T-helper 2 cell treated with Interferon-gamma antibody and Interleukin-4, amounts not matched to agents 5 μg/mL and 100 μg/mL, for 36 hours (primary cell): Measurements from ENCODE around the gene TANK.
A peak's percentile ranks its signal among the peaks of the same experiment; 100 is the strongest.

Source experiments
- DNase-seq: peaks from one replicate; pipeline ENCODE4 v3.0.0; 2021; ENCODE audit warnings: low spot score
- H3K27ac Mint-ChIP-seq: one replicate; pipeline ENCODE4 v1.8.0; 2021; ENCODE audit warnings: mild to moderate bottlenecking, mixed read lengths
- H3K27me3 Mint-ChIP-seq: one replicate; pipeline ENCODE4 v1.8.0; 2021; ENCODE audit warnings: low read depth, mixed read lengths
- H3K36me3 Mint-ChIP-seq: one replicate; pipeline ENCODE4 v1.8.0; 2021; ENCODE audit warnings: low read depth, mixed read lengths
- H3K4me1 Mint-ChIP-seq: one replicate; pipeline ENCODE4 v1.8.0; 2021; ENCODE audit warnings: low read depth, mixed read lengths
- H3K4me3 Mint-ChIP-seq: one replicate; pipeline ENCODE4 v1.8.0; 2022; ENCODE audit warnings: mild to moderate bottlenecking, moderate library complexity, mixed read lengths
- H3K9me3 Mint-ChIP-seq: one replicate; pipeline ENCODE4 v1.8.0; 2021; ENCODE audit warnings: mixed read lengths

Gene TANK

GRCh38 chr2:161160226-161161073 lies at the start of gene TANK:
Gene TANK (plus strand): TSS chr2:161160428. CDS start chr2:161179663, 19,235 bp downstream.
- Mint-ChIP-seq H3K9me3 (peaks cover 3% of the 10 kb centered on the region), H3K4me3 (peak within 1 kb of the TSS; percentile 95), H3K36me3 (peaks cover 49% of the 10 kb centered on the region), H3K27ac (peak within 1 kb of the TSS; percentile 99), H3K27me3 (no peaks in the 10 kb centered on the region), H3K4me1 (peaks cover 45% of the 10 kb centered on the region)
- DNase-seq = peak; percentile 90

- Mint-ChIP-seq H3K4me1 (peaks cover 2% of the 10 kb centered on the region), H3K36me3 (no peaks in the 10 kb centered on the region), H3K27me3 (peaks cover 7% of the 10 kb centered on the region), H3K9me3 (no peaks in the 10 kb centered on the region), H3K27ac (no peak overlapping the region), H3K4me3 (no peak overlapping the region)
- DNase-seq = no peak
These were observed 48.7 kb upstream of the TANK start for GRCh38 chr2:161111531-161111930.

DNA sequence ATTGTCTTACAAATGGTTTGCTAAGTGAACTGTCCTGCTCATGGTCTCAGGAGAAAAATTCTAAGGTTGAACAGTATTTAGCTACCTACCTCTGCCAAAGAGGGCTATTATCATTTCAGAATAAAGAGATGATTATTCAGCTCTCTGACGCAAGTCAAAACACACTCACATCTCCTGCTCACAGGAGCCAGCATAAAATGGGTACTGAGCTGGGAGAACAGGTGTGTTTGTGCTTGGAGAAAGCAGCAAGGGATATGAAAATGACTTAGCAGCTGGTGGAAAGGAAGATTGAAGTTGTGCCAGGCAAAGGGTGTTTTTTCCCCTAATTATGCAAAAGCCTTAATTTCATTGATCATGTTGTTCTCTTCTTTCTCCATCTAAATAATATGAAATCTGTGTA lies 47.3 kb upstream of the TANK start:
- Mint-ChIP-seq H3K27ac (no peak overlapping the region), H3K27me3 (peaks cover 10% of the 10 kb centered on the region)

GRCh38 chr2:161113693-161114575 lies 46.3 kb upstream of the TANK start:
- Mint-ChIP-seq H3K27me3 (peaks cover 10% of the 10 kb centered on the region), H3K27ac (no peak overlapping the region), H3K36me3 (no peaks in the 10 kb centered on the region), H3K4me3 (no peak overlapping the region), H3K9me3 (no peaks in the 10 kb centered on the region), H3K4me1 (peaks cover 4% of the 10 kb centered on the region)
- no peak for DNase-seq

More for the DNA sequence above, 47.3 kb upstream of the TANK start:
- no peak for DNase-seq
- Mint-ChIP-seq H3K4me3 (no peak overlapping the region), H3K4me1 (peaks cover 4% of the 10 kb centered on the region), H3K36me3 (no peaks in the 10 kb centered on the region), H3K9me3 (no peaks in the 10 kb centered on the region)

DNA sequence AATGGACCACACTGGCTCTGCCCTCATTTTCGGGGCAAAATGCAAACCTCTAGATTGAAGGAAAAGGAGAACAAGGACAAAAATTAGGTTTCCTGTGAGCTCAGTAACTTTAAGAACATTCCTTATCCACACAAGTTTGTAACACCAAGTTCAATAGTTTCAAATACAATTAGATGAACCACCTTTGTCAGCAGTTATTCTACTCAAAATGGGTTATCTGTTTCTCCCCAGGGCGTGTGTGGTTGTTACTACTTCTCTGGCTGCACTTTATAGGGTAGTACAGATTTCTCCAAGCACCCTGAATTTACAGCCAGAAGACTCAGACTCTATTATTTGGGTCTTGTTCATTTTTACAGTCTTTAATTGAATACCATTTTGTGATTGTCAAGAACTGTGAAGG lies 45.0 kb upstream of the TANK start:
- H3K36me3 Mint-ChIP-seq = no peaks in the 10 kb centered on the region
- no peak overlapping the region for H3K27ac Mint-ChIP-seq
- H3K27me3 Mint-ChIP-seq = peaks cover 10% of the 10 kb centered on the region
- peaks cover 4% of the 10 kb centered on the region for H3K4me1 Mint-ChIP-seq
- H3K4me3 Mint-ChIP-seq = no peak overlapping the region
- H3K9me3 Mint-ChIP-seq = no peaks in the 10 kb centered on the region
- DNase-seq = no peak

GRCh38 chr2:161115605-161116380 lies 44.4 kb upstream of the TANK start:
- Mint-ChIP-seq H3K36me3 (no peaks in the 10 kb centered on the region), H3K4me1 (peaks cover 4% of the 10 kb centered on the region), H3K27me3 (peaks cover 10% of the 10 kb centered on the region), H3K4me3 (no peak overlapping the region), H3K9me3 (no peaks in the 10 kb centered on the region), H3K27ac (no peak overlapping the region)
- DNase-seq = no peak

DNA sequence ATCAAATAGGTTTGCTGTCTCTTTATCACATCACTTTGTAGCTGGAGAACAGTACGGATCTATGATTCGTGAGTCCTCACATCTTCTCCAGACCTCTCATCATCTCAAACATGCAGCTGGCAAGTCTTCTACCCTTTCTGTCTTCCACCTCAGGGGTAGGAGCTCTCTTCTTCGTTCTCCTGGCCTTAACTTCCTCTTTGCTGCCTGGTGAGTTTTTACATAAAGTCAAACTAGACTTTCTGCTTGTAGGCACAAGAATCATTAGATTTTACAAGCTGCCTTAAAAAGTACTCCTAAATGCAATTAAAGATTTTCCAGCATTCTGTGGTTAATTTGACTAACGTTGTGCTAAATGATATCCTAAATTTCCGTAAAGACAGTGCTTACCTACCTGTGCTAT lies 43.7 kb upstream of the TANK start:
- H3K27me3 Mint-ChIP-seq = peaks cover 10% of the 10 kb centered on the region
- H3K4me1 Mint-ChIP-seq = peaks cover 4% of the 10 kb centered on the region
- no peak overlapping the region for H3K4me3 Mint-ChIP-seq
- no peak for DNase-seq
- no peaks in the 10 kb centered on the region for H3K9me3 Mint-ChIP-seq
- no peaks in the 10 kb centered on the region for H3K36me3 Mint-ChIP-seq
- H3K27ac Mint-ChIP-seq = no peak overlapping the region

- no peaks in the 10 kb centered on the region for H3K9me3 Mint-ChIP-seq
- DNase-seq = no peak
- H3K4me1 Mint-ChIP-seq = peaks cover 4% of the 10 kb centered on the region
- no peak overlapping the region for H3K27ac Mint-ChIP-seq
- H3K36me3 Mint-ChIP-seq = no peaks in the 10 kb centered on the region
- no peak overlapping the region for H3K4me3 Mint-ChIP-seq
- peaks cover 10% of the 10 kb centered on the region for H3K27me3 Mint-ChIP-seq
These were observed 42.7 kb upstream of the TANK start for GRCh38 chr2:161117506-161117905.

- Mint-ChIP-seq H3K4me1 (peaks cover 14% of the 10 kb centered on the region), H3K27me3 (peaks cover 9% of the 10 kb centered on the region), H3K27ac (no peak overlapping the region), H3K4me3 (no peak overlapping the region), H3K36me3 (no peaks in the 10 kb centered on the region), H3K9me3 (no peaks in the 10 kb centered on the region)
- DNase-seq = no peak
These were observed 41.5 kb upstream of the TANK start for GRCh38 chr2:161118722-161119121.

DNA sequence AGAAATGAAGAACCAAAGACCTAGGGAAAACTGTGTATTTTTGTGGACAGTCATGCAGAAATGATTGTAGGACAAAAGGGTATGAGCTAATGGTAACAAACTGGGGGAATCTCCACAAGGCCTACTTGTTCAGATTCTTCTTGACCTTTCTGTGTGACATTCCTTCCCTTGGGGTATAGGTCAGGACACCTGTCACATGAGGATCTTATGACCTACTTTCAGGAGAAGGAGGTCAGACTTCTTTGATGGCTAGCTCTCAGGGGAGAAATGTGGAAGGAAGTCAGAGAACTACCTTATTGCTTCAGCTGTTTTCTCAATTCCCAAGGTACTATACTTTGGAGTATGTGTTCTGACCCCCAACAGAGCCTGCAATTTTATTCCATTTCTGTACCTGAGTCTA lies 40.7 kb upstream of the TANK start:
- DNase-seq = no peak
- Mint-ChIP-seq H3K27me3 (peaks cover 6% of the 10 kb centered on the region), H3K4me1 (peaks cover 14% of the 10 kb centered on the region), H3K9me3 (no peaks in the 10 kb centered on the region), H3K27ac (no peak overlapping the region), H3K36me3 (no peaks in the 10 kb centered on the region), H3K4me3 (no peak overlapping the region)

DNA sequence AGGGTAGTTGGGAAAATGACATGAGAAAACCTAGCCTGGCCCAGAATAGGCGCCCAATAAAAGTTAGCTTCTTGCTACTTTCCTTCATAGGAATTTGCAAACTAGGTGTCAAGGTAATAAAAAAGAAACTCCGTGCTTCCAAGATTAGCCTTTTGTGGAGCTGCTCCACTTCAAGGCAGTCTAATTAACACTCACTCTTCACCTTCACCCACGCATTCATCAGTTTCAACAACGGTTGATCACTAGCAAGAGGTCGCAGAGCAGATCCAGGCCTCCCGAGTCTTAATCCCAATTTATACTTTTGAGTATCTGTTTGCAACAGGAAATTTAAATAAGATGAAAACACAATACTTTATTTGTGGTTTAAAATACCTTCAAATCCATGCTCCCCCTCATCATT lies 39.5 kb upstream of the TANK start:
- no peak overlapping the region for H3K27ac Mint-ChIP-seq
- DNase-seq = no peak
- H3K4me1 Mint-ChIP-seq = peaks cover 14% of the 10 kb centered on the region
- peaks cover 3% of the 10 kb centered on the region for H3K27me3 Mint-ChIP-seq
- no peak overlapping the region for H3K4me3 Mint-ChIP-seq
- H3K36me3 Mint-ChIP-seq = no peaks in the 10 kb centered on the region
- no peaks in the 10 kb centered on the region for H3K9me3 Mint-ChIP-seq

DNA sequence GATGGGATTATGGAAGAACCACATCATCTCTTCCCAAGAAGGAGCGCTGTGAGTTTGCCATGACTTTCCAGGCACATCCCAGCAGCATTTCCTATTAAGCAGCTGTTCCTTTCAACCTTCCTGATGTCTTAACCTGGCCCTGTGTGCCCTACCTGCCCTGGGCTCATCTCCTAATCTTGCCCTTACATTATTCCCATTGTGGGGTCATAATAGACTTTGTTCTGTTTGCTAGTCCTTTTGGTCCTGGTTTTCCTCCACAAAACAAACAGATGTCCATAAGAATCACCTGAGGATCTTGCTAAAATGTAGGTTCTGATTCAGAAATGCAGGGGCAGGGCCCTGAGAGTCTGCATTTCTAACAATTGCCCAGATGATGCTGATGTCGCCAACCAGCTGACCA lies 38.6 kb upstream of the TANK start:
- H3K27me3 Mint-ChIP-seq = peaks cover 3% of the 10 kb centered on the region
- no peak overlapping the region for H3K4me3 Mint-ChIP-seq
- H3K36me3 Mint-ChIP-seq = no peaks in the 10 kb centered on the region
- no peaks in the 10 kb centered on the region for H3K9me3 Mint-ChIP-seq
- peaks cover 13% of the 10 kb centered on the region for H3K4me1 Mint-ChIP-seq
- H3K27ac Mint-ChIP-seq = no peak overlapping the region
- no peak for DNase-seq

- Mint-ChIP-seq H3K4me3 (peak overlapping the region; percentile 0), H3K27ac (no peak overlapping the region), H3K9me3 (no peaks in the 10 kb centered on the region), H3K4me1 (peaks cover 12% of the 10 kb centered on the region), H3K27me3 (no peaks in the 10 kb centered on the region), H3K36me3 (no peaks in the 10 kb centered on the region)
- DNase-seq = peak; percentile 42
These were observed 37.3 kb upstream of the TANK start for GRCh38 chr2:161122772-161123530.
